ENCODE data around the gene FYN.
A peak's percentile ranks its signal among the peaks of the same experiment; 100 is the strongest.

The FYN gene

DNA sequence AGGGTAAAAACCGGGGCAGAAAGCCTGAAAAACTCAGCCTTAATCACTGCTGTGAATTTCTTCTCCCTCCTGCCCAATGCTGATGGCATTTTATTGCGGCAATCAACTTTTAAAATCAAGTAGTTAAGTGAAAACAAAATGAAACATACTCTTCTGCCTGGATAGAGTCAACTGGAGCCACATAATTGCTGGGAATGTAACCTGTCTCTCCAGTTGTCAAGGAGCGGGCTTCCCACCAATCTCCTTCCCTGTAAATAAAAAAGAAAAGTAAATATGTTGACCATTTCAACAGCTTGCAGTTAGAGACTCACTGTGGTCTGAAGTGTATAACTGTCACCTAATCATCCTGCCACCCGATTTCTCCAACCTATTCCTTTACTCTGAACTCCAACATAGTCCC lies 165.5 kb downstream of the FYN start:
- no peak for DNase-seq (ENCODE audit: low spot score)

DNA sequence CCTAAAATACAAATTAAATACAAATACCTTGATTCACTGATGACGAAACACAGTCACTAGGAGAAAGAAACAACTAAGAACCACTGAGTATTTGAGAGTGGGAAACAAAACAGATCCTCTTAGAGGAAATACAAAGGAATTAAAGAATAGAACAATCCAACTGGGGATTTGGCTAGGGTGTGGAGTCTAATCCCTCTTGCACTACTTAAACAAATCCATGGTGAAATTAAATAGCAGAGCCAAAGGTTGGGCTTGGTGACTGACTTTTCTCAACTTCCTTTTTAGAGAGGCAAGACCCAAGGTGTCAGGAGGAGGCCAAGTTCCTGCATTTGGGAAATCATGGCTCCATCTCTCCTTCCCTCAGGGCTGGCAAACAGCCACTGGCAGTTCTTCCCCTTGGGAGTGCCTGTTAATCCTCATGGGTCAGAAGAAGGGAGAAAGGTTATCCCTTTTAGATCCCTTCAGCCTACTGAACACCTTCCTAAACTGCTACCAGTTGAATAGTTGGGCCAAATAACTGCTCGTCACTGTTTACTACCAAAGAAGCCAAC lies 166.3 kb downstream of the FYN start:
- DNase-seq (ENCODE audit: low spot score): no peak

DNA sequence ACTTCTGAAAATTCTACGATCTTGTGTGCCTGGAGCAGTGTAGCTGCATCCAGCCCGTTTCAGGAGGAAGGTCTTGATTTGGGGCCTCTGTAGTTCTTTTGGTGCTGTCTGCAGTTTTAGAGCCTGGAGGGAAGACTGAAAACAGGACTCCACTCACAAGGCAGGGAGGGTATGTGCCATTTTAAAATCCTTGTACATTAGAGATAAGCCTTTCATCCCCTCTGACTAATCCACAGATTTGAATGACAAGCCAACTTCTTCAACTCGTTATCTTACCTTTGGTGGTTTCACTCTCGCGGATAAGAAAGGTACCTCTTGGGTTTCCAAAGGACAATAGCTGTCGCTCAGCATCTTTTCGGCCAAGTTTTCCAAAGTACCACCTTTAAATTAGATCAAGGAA lies 169.5 kb downstream of the FYN start:
- DNase-seq (ENCODE audit: low spot score): no peak

DNA sequence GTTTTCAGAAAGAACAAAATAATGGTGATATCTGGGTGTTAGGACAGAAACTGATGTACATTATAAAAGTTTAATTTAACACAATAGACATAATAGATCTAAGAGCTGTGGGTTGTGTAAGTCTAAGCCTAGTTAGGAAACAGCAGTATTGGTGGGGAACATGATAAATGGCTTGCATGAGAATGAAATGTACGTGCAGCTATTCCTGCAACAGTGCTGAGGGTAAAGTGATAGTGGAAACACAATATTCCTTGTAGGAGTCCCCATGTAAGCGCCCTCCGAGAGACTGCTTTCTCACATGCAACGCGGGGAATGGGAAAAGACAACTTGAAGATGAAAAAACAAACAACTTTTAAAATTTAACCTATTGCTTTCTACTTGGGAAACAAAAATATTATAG lies 171.0 kb downstream of the FYN start:
- DNase-seq (ENCODE audit: low spot score): no peak

DNA sequence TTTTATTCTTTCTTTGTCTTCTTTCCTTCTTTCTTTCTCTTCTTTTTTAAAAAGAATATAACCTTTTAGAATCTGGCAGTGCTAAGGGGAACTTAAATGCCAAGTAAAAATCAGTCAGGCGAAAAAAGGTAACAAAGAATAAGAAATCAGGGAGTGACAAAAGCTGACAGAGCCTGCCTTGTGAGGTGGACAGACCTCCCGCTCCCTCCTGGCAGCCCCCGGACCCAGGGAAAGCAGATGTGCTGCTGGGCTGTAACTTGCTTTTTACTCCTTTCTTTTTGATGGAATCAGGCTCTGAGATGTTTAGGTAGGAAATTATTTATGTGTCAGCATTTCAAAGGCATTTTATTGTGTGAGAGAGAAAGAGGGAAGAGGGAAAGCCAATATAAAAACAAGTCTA lies 172.1 kb downstream of the FYN start:
- no peak for DNase-seq (ENCODE audit: low spot score)

DNA sequence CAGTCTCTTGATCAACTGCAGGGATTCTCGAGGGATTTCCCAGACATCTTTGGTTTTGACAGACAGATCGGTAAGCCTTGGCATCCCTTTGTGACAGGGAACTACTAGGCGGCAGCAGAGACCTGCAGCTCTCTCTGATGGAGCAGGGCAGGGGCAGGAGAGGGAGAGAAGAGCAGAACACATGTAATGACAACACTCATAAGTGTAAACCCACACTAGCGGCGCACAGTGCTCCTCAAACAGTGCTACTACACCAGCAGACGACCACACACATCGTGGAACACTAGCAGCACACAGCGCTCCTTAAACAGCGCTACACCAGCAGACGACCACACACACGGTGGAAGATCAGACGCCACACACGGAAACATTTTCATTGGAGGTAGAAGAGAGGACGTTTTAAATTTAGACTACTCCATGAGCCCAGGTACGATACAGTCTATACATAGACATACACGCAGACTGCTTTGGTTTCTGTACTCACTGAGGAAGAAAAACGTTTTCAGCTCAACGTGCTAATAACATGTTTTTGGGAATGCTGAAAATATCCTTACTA lies 173.0 kb downstream of the FYN start:
- no peak for DNase-seq (ENCODE audit: low spot score)

DNA sequence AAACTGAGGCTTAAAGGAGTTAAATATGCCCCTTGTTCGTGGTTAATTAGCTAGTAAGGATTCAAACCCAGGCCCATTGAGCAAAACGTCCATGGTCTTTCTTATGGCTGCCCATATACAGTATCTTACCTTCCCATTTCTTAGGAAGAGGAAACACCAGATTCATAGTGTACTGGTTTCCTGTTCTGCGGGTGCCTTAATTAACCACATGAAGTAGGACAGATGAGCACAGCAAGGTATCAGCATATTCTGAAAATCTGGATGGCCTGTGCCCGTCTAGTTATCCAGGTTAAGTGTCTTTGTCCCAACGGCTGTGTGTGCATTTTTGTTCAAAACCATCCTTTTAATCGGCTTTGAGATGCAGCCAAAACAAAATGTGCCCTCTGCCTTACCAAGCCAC lies 174.1 kb downstream of the FYN start:
- no peak for DNase-seq (ENCODE audit: low spot score)

DNA sequence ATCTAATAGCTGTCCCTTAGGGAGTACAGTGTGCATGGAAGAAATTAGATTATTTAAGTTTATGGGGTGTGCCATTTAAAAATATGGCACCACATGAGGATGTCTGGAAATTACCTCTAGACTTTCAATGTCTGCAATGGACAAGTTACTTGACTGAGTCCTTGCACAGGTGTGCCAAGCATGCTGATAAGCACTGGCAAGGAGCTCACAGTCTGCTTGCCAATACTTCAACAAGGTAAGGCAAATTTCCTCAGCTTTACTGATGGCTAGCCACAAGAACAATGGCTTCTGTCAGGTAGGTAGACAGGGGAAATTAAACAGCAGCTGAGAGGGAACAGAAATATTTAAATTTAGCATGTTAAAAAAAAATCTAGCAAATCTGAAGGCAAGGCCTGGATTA lies 176.4 kb downstream of the FYN start:
- no peak for DNase-seq (ENCODE audit: low spot score)

DNA sequence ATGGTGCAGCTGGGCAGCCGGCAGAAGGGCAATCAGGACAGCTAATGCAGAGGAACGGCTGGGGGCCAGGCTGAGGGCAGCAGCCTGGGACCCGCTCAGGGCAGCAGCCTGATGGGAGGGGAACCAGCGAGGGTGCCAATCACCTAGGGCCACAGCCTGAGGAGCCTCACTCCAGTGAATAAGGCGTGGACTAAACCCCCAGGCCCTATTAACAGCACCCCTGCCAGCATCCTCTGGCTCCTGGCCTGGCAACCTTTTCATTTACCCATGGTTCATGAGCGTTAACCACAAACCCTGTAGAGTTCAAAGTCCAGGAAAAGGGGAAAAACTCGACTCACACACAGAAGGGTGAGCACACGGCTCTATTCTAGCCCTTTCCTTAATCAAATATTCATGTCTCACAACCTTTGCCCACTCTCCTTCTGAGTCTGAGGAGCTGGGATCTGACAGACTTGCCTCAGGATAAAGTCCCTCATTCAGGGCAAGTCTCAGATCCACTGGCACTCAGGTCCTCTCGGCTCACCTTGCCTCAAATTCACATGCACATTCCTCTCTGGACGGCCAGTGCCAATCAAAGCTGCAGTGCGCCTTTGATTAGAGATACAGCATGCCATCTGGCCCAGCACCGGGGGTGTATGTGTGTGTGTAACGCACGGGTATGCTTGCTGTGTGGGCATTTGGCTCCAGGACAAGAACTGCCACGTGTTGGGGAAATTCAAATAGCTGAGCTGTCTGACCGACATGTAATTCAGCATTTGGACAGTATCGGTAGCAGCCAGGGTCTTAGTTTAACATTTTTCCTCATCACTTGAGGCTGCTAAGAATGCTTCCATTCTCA lies 180.7 kb downstream of the FYN start:
- DNase-seq (ENCODE audit: low spot score): peak; percentile 59

DNA sequence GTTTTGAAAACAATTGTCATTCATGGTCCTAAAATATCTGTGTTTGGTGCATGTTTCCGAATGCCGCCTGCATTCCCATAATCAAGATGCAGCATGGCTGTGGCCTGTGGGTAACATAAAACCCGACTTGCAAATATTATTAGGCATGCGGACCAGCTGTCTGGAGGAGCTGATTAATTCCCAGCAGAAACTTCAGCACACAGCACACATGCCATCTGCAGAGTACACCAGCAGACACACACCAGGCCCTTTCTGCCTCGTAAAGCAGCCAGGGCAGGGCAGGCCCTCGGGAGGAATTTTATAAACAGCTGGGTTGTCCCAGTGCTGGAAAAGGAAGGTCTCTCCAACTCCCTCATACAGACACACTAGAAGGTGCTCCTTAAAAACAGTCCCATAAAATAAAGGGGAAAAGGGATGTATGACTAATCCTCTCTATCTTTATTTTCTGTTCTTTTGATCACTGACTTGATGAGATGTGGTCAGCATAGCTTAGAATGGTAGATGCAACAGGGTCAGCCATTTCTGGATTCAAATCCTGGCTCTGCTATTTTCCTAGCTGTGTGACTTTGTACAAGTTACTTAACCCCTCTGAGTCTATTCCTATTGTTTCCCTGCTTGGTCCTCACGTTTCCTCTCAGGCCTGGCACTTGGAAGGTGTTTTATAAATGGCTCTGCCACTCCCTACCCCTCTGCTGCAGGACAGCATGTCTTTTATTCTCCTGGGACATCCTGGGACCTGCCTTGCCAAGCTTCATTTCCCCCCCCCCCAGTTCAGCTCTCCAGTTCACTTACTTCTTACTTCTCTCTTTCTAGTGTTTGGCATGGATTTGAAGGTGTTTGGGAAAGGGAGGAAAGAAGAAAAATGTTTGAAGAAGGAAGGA lies 181.7 kb downstream of the FYN start:
- DNase-seq (ENCODE audit: low spot score): no peak

DNA sequence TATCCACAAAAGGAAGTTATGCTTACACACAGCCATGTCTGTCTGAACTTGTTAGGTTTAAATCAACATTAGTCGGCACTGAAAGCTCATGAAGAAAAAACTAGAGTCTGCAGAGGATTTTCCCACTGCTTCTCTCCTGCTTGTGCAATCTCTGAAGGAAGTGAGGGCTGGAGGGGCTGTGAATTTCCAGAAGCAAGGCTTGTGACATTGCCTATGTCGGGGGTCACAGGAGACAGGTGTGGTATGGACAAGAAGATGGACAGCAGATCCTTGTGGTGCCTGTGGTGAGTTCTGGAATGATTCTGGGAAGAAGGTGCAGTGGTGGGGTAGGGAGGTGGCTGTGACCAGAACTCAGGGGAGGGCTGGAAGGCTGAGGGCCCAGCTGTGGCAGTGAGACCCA lies 183.3 kb downstream of the FYN start:
- DNase-seq (ENCODE audit: low spot score): no peak

DNA sequence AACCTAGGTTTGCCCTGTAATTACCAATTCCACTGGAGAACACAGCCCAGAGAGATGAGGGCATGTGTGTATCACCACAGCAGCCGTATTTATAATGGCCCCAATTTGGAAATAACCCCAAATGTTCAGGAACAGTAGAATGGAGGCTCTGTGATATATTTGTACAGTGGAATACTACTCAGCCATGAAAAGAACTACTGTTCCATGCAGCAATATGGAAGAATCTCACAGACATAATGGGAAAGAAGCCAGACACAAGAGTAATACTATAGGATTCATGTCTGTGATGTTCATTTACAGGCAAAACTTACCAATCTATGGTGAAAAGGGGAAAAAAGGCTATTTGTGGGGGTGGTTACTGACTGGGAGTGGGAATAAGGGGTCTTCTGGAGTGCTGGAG lies 183.8 kb downstream of the FYN start:
- no peak for DNase-seq (ENCODE audit: low spot score)

DNA sequence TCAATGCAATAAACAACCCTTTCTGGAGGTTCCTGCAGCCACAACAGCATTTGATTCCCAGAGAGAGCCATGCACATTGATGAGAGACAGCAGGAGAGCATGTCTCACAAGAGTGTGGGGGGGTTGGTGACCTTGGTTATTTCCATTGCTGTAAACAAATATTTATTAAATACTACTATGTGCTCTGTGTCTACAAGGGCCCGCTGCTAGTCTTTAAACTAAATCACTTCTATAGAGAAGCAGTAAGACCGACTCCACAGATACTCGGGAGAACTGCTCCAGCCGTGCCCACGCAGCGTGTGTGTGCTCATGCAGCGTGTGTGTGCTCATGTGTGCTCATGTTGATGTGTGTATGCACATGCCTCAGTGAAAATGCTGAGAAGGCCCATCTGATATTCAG lies 184.9 kb downstream of the FYN start:
- no peak for DNase-seq (ENCODE audit: low spot score)

DNA sequence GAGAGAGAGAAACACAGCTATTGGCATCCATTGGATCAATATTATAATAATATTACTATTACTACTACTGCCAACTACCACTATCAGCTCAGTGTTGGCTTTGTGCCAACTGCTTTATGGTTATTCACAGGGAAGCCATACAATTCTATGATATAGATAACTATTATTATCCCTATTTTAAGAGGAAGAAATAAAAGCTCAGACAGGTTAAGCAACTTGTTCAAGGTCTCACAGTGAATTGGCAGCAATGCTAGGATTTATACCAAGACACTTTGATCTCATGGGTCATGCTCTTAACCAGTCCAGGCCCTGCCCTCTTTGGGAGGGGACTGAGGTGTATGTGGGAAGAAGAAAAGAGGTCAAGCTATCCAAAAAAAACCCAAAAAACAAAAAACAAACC lies 185.6 kb downstream of the FYN start:
- DNase-seq (ENCODE audit: low spot score): no peak

DNA sequence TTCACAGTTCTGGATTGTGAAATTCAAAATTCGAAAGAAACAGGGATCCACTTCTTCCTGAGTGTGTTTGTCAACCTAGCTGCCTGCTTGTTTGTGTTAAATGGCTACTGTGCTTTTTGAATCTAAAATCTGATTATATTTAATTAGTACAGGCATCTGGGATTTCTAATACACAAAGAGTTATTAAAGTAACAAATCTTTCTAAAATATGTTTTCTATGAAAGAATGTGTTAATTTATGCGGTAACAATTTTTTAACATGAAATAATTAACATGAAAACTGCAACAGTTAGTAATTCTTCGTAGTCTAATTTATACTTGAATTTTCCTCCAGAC lies 186.4 kb downstream of the FYN start:
- DNase-seq (ENCODE audit: low spot score): no peak

DNA sequence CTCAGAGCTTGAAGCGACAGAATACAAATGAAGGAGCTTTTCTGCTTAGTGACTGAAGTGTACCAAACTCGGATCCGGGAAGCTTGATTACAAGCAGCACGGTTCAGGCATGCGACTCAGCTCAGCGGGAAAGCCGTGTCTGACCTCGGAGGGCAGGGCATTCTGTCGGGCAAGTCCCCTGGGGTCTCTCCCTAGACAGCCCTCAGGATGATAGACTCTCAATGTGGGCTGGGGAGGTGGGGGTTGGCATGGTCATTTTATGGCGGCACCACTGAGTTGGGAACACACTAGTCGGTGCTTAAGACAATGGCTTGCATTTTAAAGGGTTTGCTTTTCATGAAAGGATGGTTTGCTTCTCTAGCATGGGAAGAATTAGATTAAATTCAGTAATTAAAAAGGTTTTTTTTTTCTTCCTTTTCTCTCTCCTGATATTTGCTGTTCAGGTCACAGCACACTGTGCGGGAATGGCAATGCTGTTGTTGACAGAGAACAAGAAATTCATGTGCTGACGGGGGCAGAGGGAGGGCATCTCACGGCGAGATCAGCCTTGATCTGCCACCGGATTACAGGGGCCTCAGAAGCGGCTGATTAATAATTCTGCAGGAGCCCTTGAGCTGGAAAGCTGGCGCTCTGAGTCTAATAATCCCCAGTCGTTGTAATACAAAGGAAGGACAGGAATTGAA lies 186.9 kb downstream of the FYN start:
- no peak for DNase-seq (ENCODE audit: low spot score)

DNA sequence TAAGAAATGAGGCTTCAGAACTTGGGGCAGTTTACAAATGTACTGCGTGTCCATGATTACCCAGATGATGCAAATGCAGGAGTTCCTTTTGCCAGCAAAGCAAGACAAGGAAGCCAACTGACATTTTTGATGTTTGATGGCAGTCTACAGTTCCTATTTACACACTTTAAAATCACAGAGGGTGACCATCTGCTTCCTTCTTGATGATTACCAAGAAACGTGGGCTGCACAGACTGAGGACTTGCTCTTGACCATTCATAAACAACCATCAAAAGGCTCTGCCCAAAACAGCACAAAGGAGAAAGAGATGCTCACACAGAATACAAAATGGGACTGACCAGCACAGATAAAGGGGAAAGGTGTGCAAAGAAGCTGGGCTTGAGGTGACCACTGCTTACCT lies 187.7 kb downstream of the FYN start:
- no peak for DNase-seq (ENCODE audit: low spot score)

DNA sequence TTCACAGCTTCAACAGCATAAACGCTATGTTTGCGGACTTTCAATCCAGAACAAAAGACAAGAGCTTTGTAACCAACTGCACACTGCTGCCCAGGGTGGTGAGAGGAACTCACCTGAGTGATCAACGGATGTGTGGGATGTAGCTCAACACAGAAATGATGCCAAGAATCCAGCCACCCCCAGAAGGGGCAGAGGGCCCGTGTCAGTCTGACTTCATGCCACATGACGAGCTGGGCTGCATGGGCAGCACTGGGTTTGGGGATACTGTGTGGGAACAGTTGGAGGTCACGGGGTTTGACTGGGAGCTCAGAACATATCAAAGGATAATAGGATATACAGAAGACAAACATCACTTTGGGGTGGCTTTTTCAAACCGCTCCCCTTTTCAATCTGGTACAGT lies 188.2 kb downstream of the FYN start:
- DNase-seq (ENCODE audit: low spot score): no peak

DNA sequence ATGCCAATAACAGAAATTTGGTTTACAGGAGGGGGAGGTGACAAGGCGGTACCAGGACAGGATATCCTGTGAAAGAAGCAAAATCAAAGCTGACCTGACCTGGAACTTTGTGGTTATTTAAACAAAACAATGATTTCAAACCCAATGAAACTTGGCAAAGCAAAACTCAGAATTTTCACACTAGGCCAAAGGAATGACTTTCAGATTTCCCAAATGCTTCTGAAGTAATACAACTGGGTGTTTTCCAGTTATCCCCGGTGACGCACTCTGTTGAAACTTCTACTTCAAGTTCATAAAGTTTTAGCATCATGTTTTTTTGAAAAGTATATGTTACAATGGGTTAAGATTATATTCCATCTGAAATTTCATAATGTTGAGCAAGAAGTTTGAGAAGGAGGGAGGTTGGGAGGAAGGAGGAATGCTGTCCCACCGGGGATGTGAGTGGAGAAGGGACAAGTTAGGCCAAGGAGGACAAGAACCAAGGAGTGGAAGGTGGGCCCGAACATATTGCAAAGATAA lies 189.4 kb downstream of the FYN start:
- DNase-seq (ENCODE audit: low spot score): peak; percentile 40

DNA sequence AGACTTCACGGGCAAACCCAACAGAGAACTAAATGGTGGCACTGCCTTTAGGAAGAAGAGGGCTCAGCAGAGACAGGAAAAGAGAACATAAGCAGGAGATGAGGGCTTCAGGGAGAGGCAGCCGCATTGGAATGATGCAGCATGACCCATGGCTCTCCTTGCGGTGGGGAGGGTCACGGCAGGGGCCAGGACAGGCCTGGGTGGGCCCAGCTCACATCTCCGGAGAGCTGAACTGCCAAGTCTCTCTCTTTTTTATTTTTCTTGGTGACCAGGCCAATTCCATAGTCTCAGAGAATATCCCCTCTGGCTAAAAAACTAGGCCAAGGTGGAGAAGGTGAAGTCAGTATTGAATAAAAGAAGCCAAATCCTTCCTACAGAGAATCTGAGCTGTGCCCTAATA lies 190.1 kb downstream of the FYN start:
- DNase-seq (ENCODE audit: low spot score): no peak

DNA sequence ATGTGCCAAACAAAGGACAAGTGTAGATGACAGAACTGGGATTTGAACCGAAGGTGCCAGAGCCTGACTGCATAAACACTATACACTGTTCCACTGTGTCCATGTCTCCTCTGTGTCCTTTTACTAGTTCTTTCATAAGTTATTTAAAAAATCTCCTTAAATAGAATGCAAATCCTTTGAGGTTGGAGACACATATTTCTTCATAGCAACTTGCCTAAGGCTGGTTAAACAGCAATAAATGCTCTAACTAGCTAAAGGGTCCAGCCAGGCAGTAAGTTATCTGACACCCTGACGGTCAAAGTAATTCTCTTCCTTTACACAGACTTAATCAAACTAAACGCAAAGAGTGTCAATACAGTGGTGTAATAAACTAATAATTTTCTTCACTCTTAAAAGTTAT lies 191.4 kb downstream of the FYN start:
- no peak for DNase-seq (ENCODE audit: low spot score)

Measured in kidney tubule cell (primary cell).